ENCODE results near the gene GPR146.

GRCh38 chr7:1099637-1100036 lies 55.3 kb downstream of the GPR146 start:
- TF ChIP-seq CTCF (IDR thresholded peaks at IDR 0.05) (no peak), POLR2A (IDR thresholded peaks at IDR 0.05) (no peak)

Measured in stomach (tissue), 4 donors.